Body of pancreas (tissue), 4 donors: ENCODE data around the gene SLC9A9. TPM values are rescaled to one million over a fixed set of nuclear protein-coding genes. Genes with fewer than 3 reads are reported as not detected.

Experiments
- ATAC-seq: fragments of 150-250 bp; one replicate; pipeline ENCODE4 v1.9.1; 2016
- DNase-seq, 4 donors: peaks; one replicate each; pipeline ENCODE4 v3.0.0-alpha.2; 2019
- H3K27ac ChIP-seq, 4 donors: fragments of 200-600 bp; sonication (generic); 1 replicate in 3 of 4; 2 replicates in 1 of 4; pipeline versions ENCODE4 v1.5.1 to v1.6.1; 2016 to 2019; ENCODE audit warnings: mild to moderate bottlenecking in 1 of 4, mixed read lengths in 1 of 4, moderate library complexity in 1 of 4
- H3K27me3 ChIP-seq, 2 donors: fragments of 200-600 bp; sonication (generic); one replicate each; pipeline ENCODE4 v1.6.0; 2016; ENCODE audit warnings: mild to moderate bottlenecking in 1 of 2
- H3K36me3 ChIP-seq, 2 donors: fragments of 200-600 bp; sonication (generic); replicated peaks in 1 of 2; 2 replicates each; pipeline ENCODE4 v1.5.1; 2016; ENCODE audit warnings: low read depth in 2 of 2; ENCODE audit not compliant: insufficient read depth in 1 of 2
- H3K4me1 ChIP-seq: fragments of 200-600 bp; sonication (generic); one replicate; pipeline ENCODE4 v1.6.0; 2016
- H3K4me3 ChIP-seq, 2 donors: fragments of 200-600 bp; sonication (generic); 1 replicate in 1 of 2; 2 replicates in 1 of 2; pipeline ENCODE4 v1.5.1; 2016 to 2019
- H3K9me3 ChIP-seq, 3 donors: fragments of 200-600 bp; sonication (generic); 1 replicate in 2 of 3; 2 replicates in 1 of 3; pipeline ENCODE4 v1.5.1; 2016
- CTCF ChIP-seq, 7 experiments: fragments of 450-650 bp in 4 of 7; fragments of 200-600 bp in 3 of 7; sonication (generic) in 3 of 7; IDR thresholded peaks; one replicate each; pipeline ENCODE4 v1.5.1; 2016 to 2019; ENCODE audit warnings: antibody characterized with exemption in 7 of 7
- POLR2A ChIP-seq, 3 donors: fragments of 450-650 bp; IDR thresholded peaks; one replicate each; pipeline ENCODE4 v1.6.1; 2016; ENCODE audit warnings: antibody characterized with exemption in 3 of 3, mild to moderate bottlenecking in 2 of 3
- WGBS, 2 donors: methylation state at CpG; one replicate each; pipeline ENCODE4 v1.1.5; 2017; 5-methylcytosine and 5-hydroxymethylcytosine counted together
- intact Hi-C: fragments of 100-400 bp; cut with DNase I; formaldehyde crosslinking; loops from one replicate; pipeline ENCODE4 v1.15.1; 2023
- total RNA-seq, 2 donors: library from RNA; depleted of rRNA; stranded (reverse); fragments of >200 nt; gene quantifications; one replicate each; pipeline ENCODE4 v1.1.0, GENCODE V29; 2016

Gene SLC9A9
- total RNA-seq, 2 donors from 2014 or later: 1.6 to 2.3 TPM

GRCh38 chr3:143657391-143657790 lies 190.9 kb downstream of the SLC9A9 start:
- Histone ChIP-seq H3K27ac (no peak overlapping the region), H3K4me1 (no peaks in the 10 kb centered on the region), H3K36me3 (no peaks in the 10 kb centered on the region), H3K27me3 (no peaks in the 10 kb centered on the region), H3K9me3 (no peaks in the 10 kb centered on the region), H3K4me3 (no peak overlapping the region)
- DNase-seq (no peak), ATAC-seq (no peak)
- TF ChIP-seq CTCF (IDR thresholded peaks at IDR 0.05) (no peak), POLR2A (IDR thresholded peaks at IDR 0.05) (no peak)
- intact Hi-C loops: no loop called here

- Histone ChIP-seq H3K9me3 (no peaks in the 10 kb centered on the region), H3K4me3 (no peak overlapping the region), H3K4me1 (no peaks in the 10 kb centered on the region), H3K36me3 (no peaks in the 10 kb centered on the region), H3K27me3 (no peaks in the 10 kb centered on the region), H3K27ac (no peak overlapping the region)
- DNase-seq (no peak), ATAC-seq (no peak)
- TF ChIP-seq POLR2A (IDR thresholded peaks at IDR 0.05): no peak
- TF ChIP-seq CTCF (IDR thresholded peaks at IDR 0.05): no peak
- intact Hi-C loops: no loop called here
- 43 to 70% methylated on average over 3 of the region's 3 CpGs for WGBS, 2 donors
Measured at GRCh38 chr3:143654906-143655305, 193.4 kb downstream of the SLC9A9 start.

DNA sequence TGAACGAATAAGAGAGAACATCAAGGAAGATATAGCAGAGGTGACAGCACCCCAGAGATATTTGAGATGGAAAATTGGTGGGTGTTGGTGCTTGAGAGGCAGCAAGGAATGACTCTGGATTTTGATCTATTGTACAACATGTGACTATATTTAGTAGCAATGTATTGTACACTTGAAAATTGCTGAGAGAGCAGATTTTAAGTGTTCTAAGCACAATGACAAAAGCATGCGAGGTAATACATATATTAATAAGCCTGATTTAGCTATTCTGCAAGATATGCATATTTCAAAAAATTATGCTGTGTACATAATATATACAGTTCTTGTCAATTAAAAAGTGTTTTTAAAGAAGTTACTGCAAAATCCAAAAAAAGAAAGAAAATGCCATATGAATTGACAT lies 194.3 kb downstream of the SLC9A9 start:
- intact Hi-C loops: no loop called here

GRCh38 chr3:143653493-143653892 lies 194.8 kb downstream of the SLC9A9 start:
- Histone ChIP-seq H3K27me3 (no peaks in the 10 kb centered on the region), H3K4me1 (no peaks in the 10 kb centered on the region), H3K27ac (no peak overlapping the region), H3K9me3 (no peaks in the 10 kb centered on the region), H3K4me3 (no peak overlapping the region), H3K36me3 (no peaks in the 10 kb centered on the region)
- 54 to 72% methylated on average over 2 of the region's 2 CpGs for WGBS, 2 donors
- ATAC-seq (no peak), DNase-seq (no peak)
- intact Hi-C loops: no loop called here
- TF ChIP-seq POLR2A (IDR thresholded peaks at IDR 0.05): no peak
- no peak for TF ChIP-seq CTCF (IDR thresholded peaks at IDR 0.05)

More for the DNA sequence above, 194.3 kb downstream of the SLC9A9 start:
- no peak for DNase-seq
- Histone ChIP-seq H3K4me3 (no peak overlapping the region), H3K27ac (no peak overlapping the region), H3K27me3 (no peaks in the 10 kb centered on the region), H3K36me3 (no peaks in the 10 kb centered on the region), H3K9me3 (no peaks in the 10 kb centered on the region), H3K4me1 (no peaks in the 10 kb centered on the region)
- 65 to 77% methylated on average over 2 of the region's 2 CpGs for WGBS, 2 donors
- no peak for ATAC-seq
- TF ChIP-seq POLR2A (IDR thresholded peaks at IDR 0.05) (no peak), CTCF (IDR thresholded peaks at IDR 0.05) (no peak)

GRCh38 chr3:143652118-143652517 lies 196.2 kb downstream of the SLC9A9 start:
- Histone ChIP-seq H3K27me3 (no peaks in the 10 kb centered on the region), H3K9me3 (no peaks in the 10 kb centered on the region), H3K36me3 (no peaks in the 10 kb centered on the region), H3K4me1 (no peaks in the 10 kb centered on the region), H3K27ac (no peak overlapping the region), H3K4me3 (no peak overlapping the region)
- WGBS, 2 donors: 57 to 69% methylated on average over 3 of the region's 3 CpGs
- no peak for ATAC-seq
- DNase-seq: no peak
- no peak for TF ChIP-seq POLR2A (IDR thresholded peaks at IDR 0.05)
- TF ChIP-seq CTCF (IDR thresholded peaks at IDR 0.05): no peak
- intact Hi-C loops: no loop called here
